HG02970 (cell line): Measurements from ENCODE around the gene MSI1.

Source experiments
- ATAC-seq: cut with Tn5 transposase; IDR thresholded peaks from one replicate; pipeline ENCODE4 v1.9.1; 2021; ENCODE audit warnings: mild to moderate bottlenecking, moderate library complexity, moderate number of reproducible peaks; ENCODE audit not compliant: unreplicated experiment, low FRiP score

Gene MSI1

GRCh38 chr12:120368789-120369602 is at the start of gene MSI1:
MSI1 (minus strand) TSS chr12:120369164; CDS start chr12:120369091, 73 bp downstream.
- no peak for ATAC-seq

GRCh38 chr12:120417917-120418580 is 49.1 kb upstream of the MSI1 start:
- no peak for ATAC-seq

GRCh38 chr12:120416490-120417216 is 47.7 kb upstream of the MSI1 start:
- no peak for ATAC-seq

- ATAC-seq: no peak
These were observed 45.1 kb upstream of the MSI1 start for GRCh38 chr12:120413901-120414695.

- ATAC-seq: no peak
These were observed 43.5 kb upstream of the MSI1 start for GRCh38 chr12:120412421-120412820.

- no peak for ATAC-seq
These were observed 39.8 kb upstream of the MSI1 start for GRCh38 chr12:120408771-120409170.

- no peak for ATAC-seq
These were observed 37.6 kb upstream of the MSI1 start for GRCh38 chr12:120406553-120406952.

- no peak for ATAC-seq
These were observed 37.1 kb upstream of the MSI1 start for GRCh38 chr12:120406069-120406468.

GRCh38 chr12:120404271-120404670 is 35.3 kb upstream of the MSI1 start:
- no peak for ATAC-seq

GRCh38 chr12:120403869-120404268 is 34.9 kb upstream of the MSI1 start:
- no peak for ATAC-seq

GRCh38 chr12:120402217-120402616 is 33.3 kb upstream of the MSI1 start:
- ATAC-seq: no peak

GRCh38 chr12:120399531-120399930 is 30.6 kb upstream of the MSI1 start:
- no peak for ATAC-seq

- no peak for ATAC-seq
These were observed 29.0 kb upstream of the MSI1 start for GRCh38 chr12:120397824-120398540.

GRCh38 chr12:120394483-120395367 is 25.8 kb upstream of the MSI1 start:
- ATAC-seq: no peak

GRCh38 chr12:120390540-120391120 is 21.7 kb upstream of the MSI1 start:
- no peak for ATAC-seq

GRCh38 chr12:120388691-120389481 is 19.9 kb upstream of the MSI1 start:
- ATAC-seq: no peak

- ATAC-seq: no peak
These were observed 12.9 kb upstream of the MSI1 start for GRCh38 chr12:120381752-120382419.
